ENCODE data around the gene CUEDC1. TPM values are rescaled to one million over a fixed set of nuclear protein-coding genes. Genes with fewer than 3 reads are reported as not detected.

Gene CUEDC1
- total and polyA plus RNA-seq, 4 donors, result 19.7 to 55.7 (median 29.2) TPM

DNA sequence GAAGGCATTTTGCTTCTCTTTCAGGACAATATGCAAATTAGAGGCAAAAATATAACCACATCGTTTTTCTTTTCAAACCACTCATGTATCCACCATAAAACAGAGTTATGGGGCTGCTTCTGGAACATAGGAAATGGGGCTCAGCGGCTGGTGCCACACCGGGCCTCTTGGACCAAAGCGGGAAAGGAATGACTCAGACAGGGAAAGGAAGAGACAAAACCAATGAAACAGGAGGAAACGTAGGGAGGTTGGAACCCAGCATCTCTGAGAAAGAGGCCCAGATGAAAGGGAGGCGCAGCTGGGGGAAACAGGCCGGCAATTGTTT lies 28.5 kb downstream of the CUEDC1 start:
- peaks cover 14 to 46% (median 23%) of the 10 kb centered on the region in 5 donors for H3K4me1 ChIP-seq (ENCODE audit: control insufficient read depth in 5 of 5, insufficient read depth in 5 of 5, low read length in 5 of 5)
- no peak for ATAC-seq (ENCODE audit: insufficient read depth, low FRiP score)
- H3K27ac ChIP-seq (ENCODE audit: low read depth in 1 of 2, low read length in 1 of 2), result peak overlapping the region; percentile 6 to 15
- no peak overlapping the region for H3K4me3 ChIP-seq
- TF ChIP-seq, protein P1, sequence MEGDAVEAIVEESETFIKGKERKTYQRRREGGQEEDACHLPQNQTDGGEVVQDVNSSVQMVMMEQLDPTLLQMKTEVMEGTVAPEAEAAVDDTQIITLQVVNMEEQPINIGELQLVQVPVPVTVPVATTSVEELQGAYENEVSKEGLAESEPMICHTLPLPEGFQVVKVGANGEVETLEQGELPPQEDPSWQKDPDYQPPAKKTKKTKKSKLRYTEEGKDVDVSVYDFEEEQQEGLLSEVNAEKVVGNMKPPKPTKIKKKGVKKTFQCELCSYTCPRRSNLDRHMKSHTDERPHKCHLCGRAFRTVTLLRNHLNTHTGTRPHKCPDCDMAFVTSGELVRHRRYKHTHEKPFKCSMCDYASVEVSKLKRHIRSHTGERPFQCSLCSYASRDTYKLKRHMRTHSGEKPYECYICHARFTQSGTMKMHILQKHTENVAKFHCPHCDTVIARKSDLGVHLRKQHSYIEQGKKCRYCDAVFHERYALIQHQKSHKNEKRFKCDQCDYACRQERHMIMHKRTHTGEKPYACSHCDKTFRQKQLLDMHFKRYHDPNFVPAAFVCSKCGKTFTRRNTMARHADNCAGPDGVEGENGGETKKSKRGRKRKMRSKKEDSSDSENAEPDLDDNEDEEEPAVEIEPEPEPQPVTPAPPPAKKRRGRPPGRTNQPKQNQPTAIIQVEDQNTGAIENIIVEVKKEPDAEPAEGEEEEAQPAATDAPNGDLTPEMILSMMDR (IDR thresholded peaks at IDR 0.05; ENCODE audit: control extremely low read depth, extremely low read depth), result no peak
- H3K9ac ChIP-seq (ENCODE audit: insufficient read depth in 1 of 2, low read length in 2 of 2), result no peak overlapping the region
- H3K27me3 ChIP-seq (ENCODE audit: control insufficient read depth in 3 of 3, insufficient read depth in 3 of 3, low read length in 2 of 3), result no peaks in the 10 kb centered on the region
- H3K36me3 ChIP-seq (ENCODE audit: control insufficient read depth in 4 of 4, insufficient read depth in 4 of 4, low read length in 4 of 4), result no peaks in the 10 kb centered on the region
- no peak for DNase-seq
- 68 to 71% methylated on average over 7 of the region's 7 CpGs for WGBS, 2 donors
- H3K9me3 ChIP-seq (ENCODE audit: control insufficient read depth in 4 of 4, insufficient read depth in 3 of 4, low read length in 3 of 4), result peaks cover 0 to 2% (median 0%) of the 10 kb centered on the region in 4 donors

DNA sequence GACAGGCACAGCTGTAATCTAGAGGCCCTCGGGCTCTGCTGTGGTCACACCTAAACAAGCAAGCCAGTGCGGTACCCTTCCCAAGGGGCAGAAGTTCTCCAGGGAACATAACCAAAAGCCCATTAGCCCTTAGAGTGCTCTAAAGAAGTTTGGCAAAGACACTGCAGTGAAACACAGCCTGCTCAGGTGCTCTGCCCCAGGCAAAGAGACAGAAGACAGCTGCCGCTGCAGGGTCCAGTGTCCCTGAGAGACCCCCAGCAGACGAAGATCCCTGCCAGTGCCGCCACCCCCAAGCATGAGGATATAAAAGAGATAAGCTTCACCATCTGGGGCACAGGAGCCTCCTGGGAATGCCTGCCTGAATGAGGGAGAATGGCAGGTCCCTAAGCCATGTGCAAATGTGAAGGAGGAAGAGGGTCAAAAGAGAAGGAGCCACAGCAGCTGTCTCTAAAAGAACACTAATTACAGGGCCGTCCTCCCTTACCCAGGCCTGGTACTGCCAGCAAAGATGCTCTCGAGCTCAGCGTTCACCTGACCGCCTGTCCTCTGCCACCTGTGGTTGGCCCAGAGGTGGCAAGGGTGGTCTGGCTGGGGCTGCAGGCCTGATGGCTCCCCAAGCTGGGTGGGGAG lies 29.7 kb downstream of the CUEDC1 start:
- Histone ChIP-seq H3K27me3 (ENCODE audit: control insufficient read depth in 3 of 3, insufficient read depth in 3 of 3, low read length in 2 of 3) (no peaks in the 10 kb centered on the region), H3K4me3 (no peak overlapping the region), H3K27ac (ENCODE audit: low read depth in 1 of 2, low read length in 1 of 2) (no peak overlapping the region), H3K36me3 (ENCODE audit: control insufficient read depth in 4 of 4, insufficient read depth in 4 of 4, low read length in 4 of 4) (no peaks in the 10 kb centered on the region), H3K9ac (ENCODE audit: insufficient read depth in 1 of 2, low read length in 2 of 2) (no peak overlapping the region), H3K9me3 (ENCODE audit: control insufficient read depth in 4 of 4, insufficient read depth in 3 of 4, low read length in 3 of 4) (peaks cover 0 to 2% (median 0%) of the 10 kb centered on the region in 4 donors), H3K4me1 (ENCODE audit: control insufficient read depth in 5 of 5, insufficient read depth in 5 of 5, low read length in 5 of 5) (peaks cover 14 to 56% (median 25%) of the 10 kb centered on the region in 5 donors)
- WGBS, 2 donors, result 71 to 92% methylated on average over 9 of the region's 9 CpGs
- ATAC-seq (ENCODE audit: insufficient read depth, low FRiP score) (no peak), DNase-seq (no peak)
- TF ChIP-seq, protein P1 (IDR thresholded peaks at IDR 0.05; ENCODE audit: control extremely low read depth, extremely low read depth), result no peak

DNA sequence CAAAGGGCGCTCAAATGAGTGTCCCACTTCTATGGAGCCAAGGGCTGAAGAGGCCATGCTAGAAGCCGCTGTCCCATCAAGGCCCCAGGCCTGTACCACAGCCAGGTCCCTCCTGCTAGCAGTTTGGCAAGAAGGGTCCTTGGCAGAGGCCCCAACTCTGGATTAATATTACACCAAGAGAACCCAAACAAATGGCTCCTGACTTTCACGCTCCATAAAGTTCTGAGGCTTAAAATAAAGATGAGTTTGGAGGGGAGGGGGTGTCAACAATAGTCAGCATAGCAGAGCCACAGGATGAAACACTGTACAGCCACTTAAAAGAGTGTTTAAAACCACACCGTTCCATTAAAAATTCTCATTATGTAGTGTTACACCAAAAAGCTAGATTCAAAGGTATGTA lies 30.5 kb downstream of the CUEDC1 start:
- H3K4me3 ChIP-seq, result no peak overlapping the region
- DNase-seq (peak; percentile 83 to 94 (median 88)), ATAC-seq (ENCODE audit: insufficient read depth, low FRiP score) (no peak)
- no peaks in the 10 kb centered on the region for H3K9me3 ChIP-seq (ENCODE audit: control insufficient read depth in 4 of 4, insufficient read depth in 3 of 4, low read length in 3 of 4)
- WGBS, 2 donors, result 70 to 79% methylated on average over 4 of the region's 4 CpGs
- no peaks in the 10 kb centered on the region for H3K27me3 ChIP-seq (ENCODE audit: control insufficient read depth in 3 of 3, insufficient read depth in 3 of 3, low read length in 2 of 3)
- no peak overlapping the region for H3K27ac ChIP-seq (ENCODE audit: low read depth in 1 of 2, low read length in 1 of 2)
- H3K4me1 ChIP-seq (ENCODE audit: control insufficient read depth in 5 of 5, insufficient read depth in 5 of 5, low read length in 5 of 5), result peaks cover 14 to 56% (median 25%) of the 10 kb centered on the region in 5 donors
- TF ChIP-seq, protein P1 (IDR thresholded peaks at IDR 0.05; ENCODE audit: control extremely low read depth, extremely low read depth), result no peak
- no peaks in the 10 kb centered on the region for H3K36me3 ChIP-seq (ENCODE audit: control insufficient read depth in 4 of 4, insufficient read depth in 4 of 4, low read length in 4 of 4)
- H3K9ac ChIP-seq (ENCODE audit: insufficient read depth in 1 of 2, low read length in 2 of 2), result no peak overlapping the region

Data from lung (tissue), 12 donors.